Prostate gland (tissue), 2 donors: ENCODE results near the gene SLC27A2.
"Not testable (repeated sequence)": the region's sequence is repeated elsewhere in the genome, so short reads cannot be mapped to it uniquely, and the experiment has no call there.

Experiments used
- POLR2A ChIP-seq: fragments of 450-650 bp; IDR thresholded peaks from one replicate; pipeline ENCODE4 v1.6.1; 2016; ENCODE audit warnings: antibody characterized with exemption, mild to moderate bottlenecking
- POLR2AphosphoS5 ChIP-seq: sonication (generic); formaldehyde crosslinking; IDR thresholded peaks from one replicate; pipeline ENCODE4 v1.6.1; 2017; ENCODE audit warnings: antibody characterized with exemption
- TF ChIP-seq, protein P1 (sequence below), 4 experiments: fragments of 200-600 bp in 2 of 4; fragments of 450-650 bp in 2 of 4; sonication (generic) in 2 of 4; IDR thresholded peaks; 1 replicate in 3 of 4; 2 replicates in 1 of 4; pipeline ENCODE4 v1.5.1; 2016 to 2019; ENCODE audit warnings: antibody characterized with exemption in 4 of 4, mild to moderate bottlenecking in 2 of 4, moderate library complexity in 2 of 4

DNA sequence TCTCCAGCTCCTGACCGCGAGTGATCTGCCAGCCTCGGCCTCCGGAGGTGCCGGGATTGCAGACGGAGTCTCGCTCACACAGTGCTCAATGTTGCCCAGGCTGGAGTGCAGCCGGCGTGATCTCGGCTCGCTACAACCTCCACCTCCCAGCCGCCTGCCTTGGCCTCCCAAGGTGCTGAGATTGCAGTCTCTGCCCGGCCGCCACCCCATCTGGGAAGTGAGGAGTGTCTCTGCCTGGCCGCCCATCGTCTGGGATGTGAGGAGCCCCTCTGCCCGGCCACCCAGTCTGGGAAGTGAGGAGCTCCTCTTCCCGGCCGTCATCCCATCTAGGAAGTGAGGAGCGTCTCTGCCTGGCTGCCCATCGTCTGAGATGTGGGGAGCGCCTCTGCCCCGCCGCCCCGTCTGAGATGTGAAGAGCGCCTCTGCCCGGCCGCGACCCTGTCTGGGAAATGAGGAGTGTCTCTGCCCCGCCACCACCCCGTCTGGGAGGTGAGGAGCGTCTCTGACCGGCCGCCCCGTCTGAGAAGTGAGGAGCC, 9.6 kb upstream of the SLC27A2 start:
- TF ChIP-seq, protein P1, sequence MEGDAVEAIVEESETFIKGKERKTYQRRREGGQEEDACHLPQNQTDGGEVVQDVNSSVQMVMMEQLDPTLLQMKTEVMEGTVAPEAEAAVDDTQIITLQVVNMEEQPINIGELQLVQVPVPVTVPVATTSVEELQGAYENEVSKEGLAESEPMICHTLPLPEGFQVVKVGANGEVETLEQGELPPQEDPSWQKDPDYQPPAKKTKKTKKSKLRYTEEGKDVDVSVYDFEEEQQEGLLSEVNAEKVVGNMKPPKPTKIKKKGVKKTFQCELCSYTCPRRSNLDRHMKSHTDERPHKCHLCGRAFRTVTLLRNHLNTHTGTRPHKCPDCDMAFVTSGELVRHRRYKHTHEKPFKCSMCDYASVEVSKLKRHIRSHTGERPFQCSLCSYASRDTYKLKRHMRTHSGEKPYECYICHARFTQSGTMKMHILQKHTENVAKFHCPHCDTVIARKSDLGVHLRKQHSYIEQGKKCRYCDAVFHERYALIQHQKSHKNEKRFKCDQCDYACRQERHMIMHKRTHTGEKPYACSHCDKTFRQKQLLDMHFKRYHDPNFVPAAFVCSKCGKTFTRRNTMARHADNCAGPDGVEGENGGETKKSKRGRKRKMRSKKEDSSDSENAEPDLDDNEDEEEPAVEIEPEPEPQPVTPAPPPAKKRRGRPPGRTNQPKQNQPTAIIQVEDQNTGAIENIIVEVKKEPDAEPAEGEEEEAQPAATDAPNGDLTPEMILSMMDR (IDR thresholded peaks at IDR 0.05) = not testable (repeated sequence)
- not testable (repeated sequence) for TF ChIP-seq POLR2A, POLR2AphosphoS5
